NCI-H748 (cell line): Measurements from ENCODE around the gene TTC9B.

Experiments used
- DNase-seq: peaks from one replicate; lab custom pipeline; 2025; ENCODE audit not compliant: unreplicated experiment; lab: John Stamatoyannopoulos, UW

The TTC9B gene

DNA sequence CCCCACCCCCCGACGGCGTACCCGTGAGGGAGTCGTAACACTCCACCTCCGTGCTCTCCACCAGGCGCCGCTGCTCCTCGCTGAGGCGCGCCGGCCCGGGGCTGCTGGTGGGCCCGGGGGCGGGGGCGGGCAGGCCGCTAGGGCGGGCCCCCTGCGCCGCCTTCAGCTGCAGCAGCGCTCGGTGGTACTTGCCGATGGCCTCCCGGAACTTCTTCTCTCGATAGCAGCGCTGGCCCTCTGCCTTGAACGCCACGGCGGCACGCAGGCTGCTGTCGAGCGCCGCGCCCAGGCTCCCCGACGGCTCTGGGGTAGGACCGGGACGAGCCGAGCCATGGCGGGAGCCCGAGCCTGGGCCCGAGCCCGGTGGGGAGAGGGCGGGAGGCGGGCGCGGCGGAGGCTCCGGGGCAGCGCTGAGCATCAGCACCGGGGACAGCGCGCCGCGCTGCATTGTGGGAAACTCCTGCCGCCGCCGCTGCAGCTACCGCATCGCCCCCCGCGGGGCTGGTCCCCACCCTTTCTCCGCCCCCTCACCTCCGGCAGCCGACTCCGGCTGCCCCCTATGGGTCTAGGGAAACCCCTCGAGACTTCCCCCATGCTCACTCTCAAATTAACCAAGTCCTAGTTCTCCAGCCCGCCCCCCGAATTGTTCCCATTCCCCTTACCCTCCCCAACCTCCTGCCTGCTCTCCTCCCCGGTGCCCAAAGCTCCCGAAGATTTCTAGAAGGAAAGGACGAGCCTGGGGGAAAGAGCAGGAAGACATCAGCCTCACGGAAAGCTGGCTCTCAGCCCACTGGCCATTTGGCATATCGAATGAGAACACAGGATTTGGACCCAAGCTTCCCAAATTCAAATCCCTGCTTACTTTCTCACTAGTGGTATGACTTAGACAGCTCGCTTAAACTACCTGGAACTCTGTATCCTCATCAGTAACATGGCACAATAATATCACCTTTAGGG, at the start of gene TTC9B:
TTC9B (minus strand) TSS at position 451 of the 957 bp plus-strand sequence; CDS start at position 448, 3 bp downstream.
- peak; percentile 80 for DNase-seq

DNA sequence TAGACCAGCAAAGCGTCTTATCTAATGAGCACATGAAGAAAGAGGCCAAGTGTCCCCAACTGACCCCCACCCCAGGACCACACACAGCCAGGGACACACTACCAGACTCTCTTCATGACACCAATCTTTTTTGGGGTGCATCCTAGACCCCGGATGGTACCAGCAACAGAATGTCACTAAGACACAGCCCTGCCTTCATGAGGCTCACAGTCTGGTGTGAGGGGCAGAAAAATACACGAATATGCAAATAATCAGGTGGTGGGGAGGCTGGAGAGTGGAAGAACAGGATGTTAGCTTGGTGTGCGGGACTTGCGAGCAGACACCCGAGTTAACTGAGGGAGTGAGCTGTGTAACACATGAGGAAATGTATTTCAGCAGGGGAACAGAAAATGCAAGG, 49.4 kb upstream of the TTC9B start:
- no peak for DNase-seq

DNA sequence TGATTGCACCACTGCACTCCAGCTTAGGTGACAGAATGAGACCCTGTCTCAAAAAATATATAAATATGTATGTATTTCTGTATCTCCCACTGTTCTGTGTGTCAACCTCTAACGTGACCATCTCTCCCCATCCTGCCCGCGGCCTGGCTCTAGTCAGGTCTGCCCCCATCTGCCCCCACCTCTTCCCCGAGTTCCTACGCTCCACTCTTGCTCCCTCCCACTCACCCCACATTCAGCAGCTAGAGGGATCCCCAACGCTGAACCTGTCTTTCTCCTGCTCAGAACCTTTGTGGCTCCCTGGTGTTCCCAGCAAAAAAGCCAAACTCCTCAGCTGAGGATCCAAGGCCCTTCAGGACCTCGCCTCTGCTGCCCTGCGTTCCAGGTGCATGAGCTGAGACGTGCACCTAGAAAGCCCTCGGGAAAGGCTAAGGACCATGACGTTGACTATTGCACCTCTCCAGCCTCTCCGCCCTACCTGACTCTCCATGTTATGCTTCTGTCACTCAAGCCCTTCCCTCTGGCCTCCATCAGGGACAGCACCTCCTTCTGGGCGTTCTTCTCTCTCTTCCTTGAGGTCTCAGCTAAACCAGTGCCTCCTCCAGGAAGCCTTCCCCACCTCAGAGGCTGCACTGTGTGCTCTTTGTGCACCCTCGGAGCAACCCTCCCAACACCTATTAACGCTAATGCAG, 48.9 kb upstream of the TTC9B start:
- DNase-seq: no peak

- peak; percentile 20 for DNase-seq
Measured at GRCh38 chr19:40266119-40266518, 47.9 kb upstream of the TTC9B start.

DNA sequence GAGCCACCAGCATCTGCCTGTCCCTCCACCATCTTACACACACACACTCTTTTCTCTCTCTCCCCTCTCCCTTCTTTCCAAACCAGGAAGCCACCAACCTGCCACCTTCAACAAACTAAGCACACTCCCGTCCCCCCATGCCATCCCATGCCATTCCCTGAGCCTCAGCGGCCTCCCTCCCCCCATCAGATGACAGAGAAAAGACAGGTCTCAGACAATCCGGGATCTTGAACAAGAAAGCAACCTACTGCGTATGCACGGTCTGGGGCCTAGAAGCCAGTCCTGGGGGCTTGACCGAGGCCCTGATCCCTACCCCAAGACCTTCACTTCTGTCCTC, 47.5 kb upstream of the TTC9B start:
- DNase-seq: no peak

DNA sequence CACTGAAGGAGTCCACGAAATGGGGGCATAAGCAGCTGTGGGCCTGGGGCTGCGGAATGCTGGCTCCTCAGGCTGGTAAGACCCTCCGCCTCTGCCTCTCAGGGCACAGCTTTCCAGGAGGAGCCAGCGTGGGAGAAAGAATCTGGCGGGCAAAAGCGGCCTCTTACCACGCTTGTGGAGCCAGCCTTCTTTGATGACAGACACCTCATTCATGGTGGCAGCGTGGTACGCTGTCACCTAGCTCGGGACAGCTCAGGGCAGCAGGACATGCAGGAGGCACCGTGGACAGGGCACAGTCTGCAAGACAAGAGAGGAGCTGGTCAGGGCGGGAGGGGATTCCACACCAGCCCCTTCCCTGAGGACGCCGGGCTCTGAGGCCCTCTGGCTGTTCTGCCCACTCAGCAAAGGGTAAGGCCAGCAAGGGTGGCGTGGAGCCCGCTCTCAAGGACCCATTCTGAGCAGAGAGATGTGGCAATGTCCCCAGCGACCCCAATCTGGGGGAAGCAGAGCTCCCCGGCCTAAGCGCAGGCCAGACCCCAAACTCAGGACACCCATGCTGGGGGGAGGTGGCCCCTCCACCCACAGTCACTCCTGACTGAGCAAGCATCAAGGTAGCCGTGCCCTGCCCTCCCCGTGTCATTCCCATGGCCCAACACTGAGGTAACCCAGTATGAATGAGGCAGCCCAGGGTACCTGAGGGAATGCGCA, 47.0 kb upstream of the TTC9B start:
- no peak for DNase-seq

DNA sequence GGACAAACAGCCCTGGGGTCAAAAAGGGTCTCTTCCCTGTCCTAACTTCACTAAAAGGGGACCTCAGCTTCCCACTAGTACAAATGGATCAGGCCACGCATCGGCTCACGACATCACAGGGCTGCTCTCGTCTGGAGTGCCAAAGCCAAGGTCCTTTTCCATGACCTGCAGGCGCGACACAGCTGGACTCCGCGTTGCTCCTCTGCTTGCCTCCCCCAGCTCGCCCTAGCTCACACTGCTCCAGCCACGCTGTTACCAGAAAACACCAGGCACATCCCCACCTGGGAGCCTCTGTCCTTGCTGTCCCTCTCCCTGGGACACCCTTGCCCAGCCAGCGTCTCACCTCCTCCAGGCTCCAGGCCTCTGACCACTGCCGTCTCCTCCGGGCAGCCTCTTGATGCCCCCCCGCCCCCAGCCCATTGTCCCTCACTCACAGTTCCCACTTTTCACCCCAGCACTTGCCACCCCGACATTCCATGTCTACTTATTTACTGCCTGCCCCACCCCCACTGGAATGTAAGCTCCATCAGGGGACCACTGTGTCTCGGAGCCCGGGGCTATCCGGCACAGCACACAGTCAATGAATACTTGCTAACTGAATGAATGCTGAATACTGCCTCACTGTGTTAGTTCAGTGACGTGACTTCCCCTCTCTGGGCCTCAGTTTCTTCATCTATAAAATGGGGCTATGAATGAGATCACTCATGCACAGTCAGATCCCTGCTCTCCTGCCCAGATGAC, 46.3 kb upstream of the TTC9B start:
- DNase-seq: no peak

- DNase-seq: no peak
Measured at GRCh38 chr19:40263440-40264313, 45.5 kb upstream of the TTC9B start.

GRCh38 chr19:40262422-40262821, 44.2 kb upstream of the TTC9B start:
- DNase-seq: peak; percentile 71

DNA sequence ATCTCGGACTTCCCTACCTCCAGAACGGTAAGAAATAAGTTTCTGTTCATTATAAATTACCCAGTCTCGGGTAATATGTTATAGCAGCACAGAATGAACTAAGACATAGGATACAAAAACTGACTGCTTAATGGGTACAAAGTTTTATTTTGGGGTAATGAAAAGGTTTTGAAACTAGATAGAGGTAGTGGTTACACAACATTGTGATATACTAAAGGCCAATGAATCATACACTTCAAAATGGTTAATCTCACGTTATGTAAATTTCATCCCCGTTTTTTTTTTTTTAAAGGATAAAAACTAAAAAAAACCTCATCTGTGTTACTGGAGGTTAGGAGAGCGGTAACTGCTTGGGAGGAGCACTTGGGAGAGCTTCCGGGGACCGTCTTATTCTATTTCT, 43.4 kb upstream of the TTC9B start:
- DNase-seq: no peak

DNA sequence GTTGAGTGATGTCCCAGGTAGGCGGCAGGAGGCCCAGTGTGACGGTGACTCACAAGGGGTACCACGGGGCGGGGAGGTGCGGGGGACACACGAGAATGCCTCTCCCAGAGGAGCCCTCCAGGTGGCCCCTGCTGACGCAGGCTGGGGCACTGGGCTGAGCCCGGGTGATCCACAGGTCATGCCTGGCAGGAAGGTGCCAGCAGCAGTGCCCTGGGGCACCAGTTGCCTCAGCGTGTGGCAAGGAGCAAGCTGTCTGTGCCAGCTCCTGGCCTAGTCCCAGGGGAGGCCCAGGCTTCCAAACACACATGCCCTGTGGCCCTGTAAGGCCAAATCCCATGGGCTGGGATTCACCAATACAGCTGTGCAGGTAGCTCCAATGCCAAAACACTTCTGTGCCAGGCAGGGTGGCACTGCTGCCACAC, 38.9 kb upstream of the TTC9B start:
- DNase-seq: no peak

- DNase-seq: no peak
Measured at GRCh38 chr19:40256512-40256911, 38.3 kb upstream of the TTC9B start.

GRCh38 chr19:40255619-40256166, 37.5 kb upstream of the TTC9B start:
- DNase-seq: no peak

DNA sequence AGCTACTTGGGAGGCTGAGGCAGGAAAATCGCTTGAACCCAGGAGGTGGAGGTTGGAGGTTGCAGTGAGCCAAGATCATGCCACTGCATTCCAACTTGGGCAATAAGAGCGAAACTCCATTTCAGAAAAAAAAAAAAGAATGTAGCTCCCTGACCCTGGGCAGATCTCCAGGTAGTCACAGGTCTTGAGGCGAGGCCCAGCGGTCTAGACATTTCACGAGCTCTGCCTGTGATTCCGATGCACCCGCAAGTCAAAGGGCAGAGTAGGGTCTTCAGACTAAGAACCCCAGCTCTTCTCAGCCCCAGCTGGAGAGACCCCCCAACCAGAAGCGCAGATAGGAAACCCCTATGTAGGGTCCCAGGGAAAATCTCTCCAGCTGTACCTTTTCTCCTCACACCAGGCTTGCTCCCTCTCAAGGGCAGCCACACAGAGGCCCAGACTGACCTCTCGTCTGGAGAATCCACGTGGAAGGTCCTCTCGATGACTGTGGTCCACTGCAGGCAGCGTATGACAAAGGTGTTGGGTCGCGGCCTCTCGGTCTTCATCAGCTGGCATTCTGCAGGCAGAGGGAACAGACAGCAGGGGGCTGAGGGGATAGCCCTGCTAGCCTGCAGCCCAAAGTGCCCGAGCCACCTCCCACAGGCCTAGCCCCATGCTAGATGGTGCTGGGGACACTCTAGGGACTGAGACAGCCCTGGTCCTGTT, 36.7 kb upstream of the TTC9B start:
- no peak for DNase-seq

GRCh38 chr19:40253611-40254092, 35.5 kb upstream of the TTC9B start:
- DNase-seq: no peak

DNA sequence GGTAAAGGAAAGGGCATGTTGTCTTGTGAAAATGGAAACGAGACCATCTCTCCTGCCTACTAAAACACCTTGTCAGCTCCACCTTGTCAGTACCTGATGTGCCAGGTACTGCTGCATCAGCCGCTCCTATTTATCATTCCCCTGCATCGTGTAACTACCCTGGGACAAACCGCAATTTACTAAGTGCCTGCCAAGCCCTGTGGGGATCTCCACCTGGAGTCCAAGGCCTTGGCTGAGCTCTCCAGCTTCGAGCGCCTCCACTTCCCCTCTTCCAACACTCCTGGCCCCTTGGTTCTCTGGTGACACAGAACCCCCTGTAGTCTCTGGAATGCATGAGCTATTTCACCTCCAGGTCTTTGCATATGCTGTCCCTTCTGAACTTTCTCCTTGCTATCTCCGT, 34.2 kb upstream of the TTC9B start:
- DNase-seq: no peak

DNA sequence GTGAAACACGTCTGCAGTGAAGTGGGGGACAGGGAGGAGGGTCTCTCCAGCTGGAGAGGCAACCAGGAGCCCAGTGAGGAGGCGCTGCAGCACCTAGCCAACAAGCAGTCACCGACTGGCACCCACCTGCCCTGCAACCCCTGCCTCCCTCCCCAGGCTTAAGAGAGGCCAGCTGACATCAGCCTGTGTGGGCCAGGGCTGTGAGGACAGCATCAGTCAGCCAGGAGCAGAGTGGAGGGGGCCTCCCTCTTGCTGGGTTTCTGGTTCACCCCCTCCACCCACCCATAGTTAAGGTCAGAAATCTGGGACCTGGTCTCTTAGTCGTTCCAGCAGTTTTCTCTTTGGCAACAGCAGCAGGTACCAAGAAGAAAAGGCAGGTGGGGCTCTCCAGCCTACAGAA, 33.8 kb upstream of the TTC9B start:
- DNase-seq: no peak

- no peak for DNase-seq
Measured at GRCh38 chr19:40251244-40251643, 33.1 kb upstream of the TTC9B start.

DNA sequence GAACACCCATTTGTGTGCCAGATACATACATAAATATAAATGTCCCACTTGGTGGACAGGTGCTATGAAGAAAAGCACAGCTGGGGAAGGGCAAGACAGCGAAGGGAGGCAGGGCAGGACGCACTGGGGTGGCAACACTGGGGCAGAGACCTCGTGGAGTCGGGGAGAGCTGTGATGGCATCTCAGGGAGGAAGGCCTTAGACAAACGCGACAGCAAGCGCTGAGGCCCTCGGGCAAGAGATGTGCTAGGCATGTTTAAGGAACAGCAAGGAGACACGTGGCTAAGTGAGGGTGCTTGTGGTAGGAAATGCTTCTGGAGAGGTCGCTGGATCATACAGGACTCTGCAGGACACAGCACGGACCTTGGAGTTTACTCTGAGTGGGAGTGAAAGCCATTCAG, 31.6 kb upstream of the TTC9B start:
- DNase-seq: no peak
